ENCODE measurements around the gene COL20A1. TPM values are rescaled to one million over a fixed set of nuclear protein-coding genes. Genes with fewer than 3 reads are reported as not detected.

The COL20A1 gene
- total and polyA plus RNA-seq, 2 experiments from 2014 or later, result not detected

- Histone ChIP-seq H3K27me3 (replicated peaks; ENCODE audit: insufficient read depth) (peaks cover 7% of the 10 kb centered on the region), H3K9me3 (ENCODE audit: low read depth) (no peaks in the 10 kb centered on the region), H3K9ac (no peak overlapping the region), H3K36me3 (ENCODE audit: low read depth) (no peaks in the 10 kb centered on the region), H3K79me2 (ENCODE audit: insufficient read depth) (no peaks in the 10 kb centered on the region), H3F3A (ENCODE audit: insufficient read depth) (no peaks in the 10 kb centered on the region), H3K27ac (no peak overlapping the region), H4K20me1 (ENCODE audit: insufficient read depth) (no peaks in the 10 kb centered on the region), H3K4me1 (ENCODE audit: insufficient read depth) (no peaks in the 10 kb centered on the region), H3K4me2 (ENCODE audit: unreplicated experiment) (no peak overlapping the region), H3K9me2 (ENCODE audit: insufficient read depth) (no peaks in the 10 kb centered on the region), H2AFZ (no peak overlapping the region), H3K4me3 (no peak overlapping the region)
- in situ Hi-C loops (cut with MboI), result no loop called here
- no peak for DNase-seq
- TF ChIP-seq EZH2phosphoT487 (IDR thresholded peaks at IDR 0.05; ENCODE audit: insufficient read depth, low read depth), result no peak
- no peak for TF ChIP-seq EZH2 (IDR thresholded peaks at IDR 0.05; ENCODE audit: insufficient read depth, poor library complexity, severe bottlenecking)
- 47 to 56% methylated on average over 17 to 18 of the region's 24 CpGs for WGBS, 2 experiments (ENCODE audit: low coverage in 1 of 2, low lambda C conversion rate in 2 of 2, missing lambda C conversion rate in 2 of 2)
Measured at GRCh38 chr20:63367446-63368055, 74.6 kb downstream of the COL20A1 start.

GRCh38 chr20:63368151-63368550, 75.2 kb downstream of the COL20A1 start:
- WGBS, 2 experiments (ENCODE audit: low coverage in 1 of 2, low lambda C conversion rate in 2 of 2, missing lambda C conversion rate in 2 of 2), result 55 to 60% methylated on average over 8 of the region's 8 CpGs
- H2AFZ ChIP-seq, result no peak overlapping the region
- no peaks in the 10 kb centered on the region for H3F3A ChIP-seq (ENCODE audit: insufficient read depth)
- no peak overlapping the region for H3K27ac ChIP-seq
- H3K4me1 ChIP-seq (ENCODE audit: insufficient read depth), result no peaks in the 10 kb centered on the region
- H3K9me2 ChIP-seq (ENCODE audit: insufficient read depth), result no peaks in the 10 kb centered on the region
- no peaks in the 10 kb centered on the region for H3K36me3 ChIP-seq (ENCODE audit: low read depth)
- no peak overlapping the region for H3K4me3 ChIP-seq
- H3K9ac ChIP-seq, result no peak overlapping the region
- in situ Hi-C loops (cut with MboI), result no loop called here
- H4K20me1 ChIP-seq (ENCODE audit: insufficient read depth), result no peaks in the 10 kb centered on the region
- no peak overlapping the region for H3K4me2 ChIP-seq (ENCODE audit: unreplicated experiment)
- no peaks in the 10 kb centered on the region for H3K9me3 ChIP-seq (ENCODE audit: low read depth)
- H3K27me3 ChIP-seq (replicated peaks; ENCODE audit: insufficient read depth), result peaks cover 13% of the 10 kb centered on the region
- no peak for DNase-seq
- no peak for TF ChIP-seq EZH2 (IDR thresholded peaks at IDR 0.05; ENCODE audit: insufficient read depth, poor library complexity, severe bottlenecking)
- no peak for TF ChIP-seq EZH2phosphoT487 (IDR thresholded peaks at IDR 0.05; ENCODE audit: insufficient read depth, low read depth)
- H3K79me2 ChIP-seq (ENCODE audit: insufficient read depth), result no peaks in the 10 kb centered on the region

GRCh38 chr20:63369024-63369530, 76.1 kb downstream of the COL20A1 start:
- no peak overlapping the region for H3K27ac ChIP-seq
- H3K9me2 ChIP-seq (ENCODE audit: insufficient read depth), result no peaks in the 10 kb centered on the region
- H3K27me3 ChIP-seq (replicated peaks; ENCODE audit: insufficient read depth), result peaks cover 18% of the 10 kb centered on the region
- H3K4me3 ChIP-seq, result no peak overlapping the region
- H2AFZ ChIP-seq, result no peak overlapping the region
- H3K4me1 ChIP-seq (ENCODE audit: insufficient read depth), result no peaks in the 10 kb centered on the region
- no peak for TF ChIP-seq EZH2 (IDR thresholded peaks at IDR 0.05; ENCODE audit: insufficient read depth, poor library complexity, severe bottlenecking)
- TF ChIP-seq EZH2phosphoT487 (IDR thresholded peaks at IDR 0.05; ENCODE audit: insufficient read depth, low read depth), result no peak
- H3K9me3 ChIP-seq (ENCODE audit: low read depth), result no peaks in the 10 kb centered on the region
- in situ Hi-C loops (cut with MboI), result no loop called here
- H3F3A ChIP-seq (ENCODE audit: insufficient read depth), result no peaks in the 10 kb centered on the region
- no peaks in the 10 kb centered on the region for H3K36me3 ChIP-seq (ENCODE audit: low read depth)
- no peak overlapping the region for H3K9ac ChIP-seq
- no peaks in the 10 kb centered on the region for H3K79me2 ChIP-seq (ENCODE audit: insufficient read depth)
- no peaks in the 10 kb centered on the region for H4K20me1 ChIP-seq (ENCODE audit: insufficient read depth)
- H3K4me2 ChIP-seq (ENCODE audit: unreplicated experiment), result no peak overlapping the region
- WGBS, 2 experiments (ENCODE audit: low coverage in 1 of 2, low lambda C conversion rate in 2 of 2, missing lambda C conversion rate in 2 of 2), result 57 to 67% methylated on average over 10 of the region's 10 CpGs
- no peak for DNase-seq

GRCh38 chr20:63369724-63370617, 77.0 kb downstream of the COL20A1 start:
- Histone ChIP-seq H3K9ac (no peak overlapping the region), H2AFZ (no peak overlapping the region), H3K9me2 (ENCODE audit: insufficient read depth) (no peaks in the 10 kb centered on the region), H3K36me3 (ENCODE audit: low read depth) (no peaks in the 10 kb centered on the region), H3K9me3 (ENCODE audit: low read depth) (no peaks in the 10 kb centered on the region), H4K20me1 (ENCODE audit: insufficient read depth) (no peaks in the 10 kb centered on the region), H3K4me3 (no peak overlapping the region), H3F3A (ENCODE audit: insufficient read depth) (no peaks in the 10 kb centered on the region), H3K27me3 (replicated peaks; ENCODE audit: insufficient read depth) (peaks cover 23% of the 10 kb centered on the region), H3K79me2 (ENCODE audit: insufficient read depth) (no peaks in the 10 kb centered on the region), H3K27ac (no peak overlapping the region), H3K4me2 (ENCODE audit: unreplicated experiment) (no peak overlapping the region), H3K4me1 (ENCODE audit: insufficient read depth) (no peaks in the 10 kb centered on the region)
- DNase-seq, result no peak
- TF ChIP-seq EZH2phosphoT487 (IDR thresholded peaks at IDR 0.05; ENCODE audit: insufficient read depth, low read depth) (no peak), EZH2 (IDR thresholded peaks at IDR 0.05; ENCODE audit: insufficient read depth, poor library complexity, severe bottlenecking) (no peak)
- in situ Hi-C loops (cut with MboI), result no loop called here
- WGBS, 2 experiments (ENCODE audit: low coverage in 1 of 2, low lambda C conversion rate in 2 of 2, missing lambda C conversion rate in 2 of 2), result 36 to 40% methylated on average over 21 to 24 of the region's 24 CpGs
